GM21825 (cell line): ENCODE measurements around the gene MAP3K2.
A peak's percentile ranks its signal among the peaks of the same experiment; 100 is the strongest.
"Not testable (repeated sequence)": the region's sequence is repeated elsewhere in the genome, so short reads cannot be mapped to it uniquely, and the experiment has no call there.

Experiments used
- ATAC-seq: cut with Tn5 transposase; IDR thresholded peaks from one replicate; pipeline ENCODE4 v1.9.1; 2021; ENCODE audit warnings: mild to moderate bottlenecking, moderate library complexity; ENCODE audit not compliant: unreplicated experiment

MAP3K2 gene

DNA sequence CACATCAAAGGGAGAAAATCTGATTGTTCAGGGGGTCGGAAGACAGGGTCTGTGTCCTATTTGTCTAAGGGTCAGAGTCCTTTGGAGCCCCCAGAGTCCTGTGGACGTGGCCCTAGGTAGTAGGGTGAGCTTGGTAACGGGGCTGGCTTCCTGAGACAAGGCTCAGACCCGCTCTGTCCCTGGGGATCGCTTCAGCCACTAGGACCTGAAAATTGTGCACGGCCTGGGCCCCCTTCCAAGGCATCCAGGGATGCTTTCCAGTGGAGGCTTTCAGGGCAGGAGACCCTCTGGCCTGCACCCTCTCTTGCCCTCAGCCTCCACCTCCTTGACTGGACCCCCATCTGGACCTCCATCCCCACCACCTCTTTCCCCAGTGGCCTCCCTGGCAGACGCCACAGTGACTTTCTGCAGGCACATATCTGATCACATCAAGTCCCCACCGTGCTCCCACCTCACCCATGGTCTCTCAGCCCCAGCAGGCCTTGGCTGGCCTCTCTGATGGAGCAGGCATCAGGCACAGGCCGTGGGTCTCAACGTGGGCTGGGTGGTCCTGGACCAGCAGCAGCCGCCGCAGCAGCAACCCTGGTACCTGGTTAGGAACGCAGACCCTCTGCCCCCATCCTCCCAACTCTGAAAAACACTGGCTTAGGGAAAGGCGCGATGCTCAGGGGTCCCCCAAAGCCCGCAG lies 34.2 kb upstream of the MAP3K2 start:
- ATAC-seq, result no peak

GRCh38 chr2:127421116-127421800 lies 33.5 kb upstream of the MAP3K2 start:
- ATAC-seq, result no peak

DNA sequence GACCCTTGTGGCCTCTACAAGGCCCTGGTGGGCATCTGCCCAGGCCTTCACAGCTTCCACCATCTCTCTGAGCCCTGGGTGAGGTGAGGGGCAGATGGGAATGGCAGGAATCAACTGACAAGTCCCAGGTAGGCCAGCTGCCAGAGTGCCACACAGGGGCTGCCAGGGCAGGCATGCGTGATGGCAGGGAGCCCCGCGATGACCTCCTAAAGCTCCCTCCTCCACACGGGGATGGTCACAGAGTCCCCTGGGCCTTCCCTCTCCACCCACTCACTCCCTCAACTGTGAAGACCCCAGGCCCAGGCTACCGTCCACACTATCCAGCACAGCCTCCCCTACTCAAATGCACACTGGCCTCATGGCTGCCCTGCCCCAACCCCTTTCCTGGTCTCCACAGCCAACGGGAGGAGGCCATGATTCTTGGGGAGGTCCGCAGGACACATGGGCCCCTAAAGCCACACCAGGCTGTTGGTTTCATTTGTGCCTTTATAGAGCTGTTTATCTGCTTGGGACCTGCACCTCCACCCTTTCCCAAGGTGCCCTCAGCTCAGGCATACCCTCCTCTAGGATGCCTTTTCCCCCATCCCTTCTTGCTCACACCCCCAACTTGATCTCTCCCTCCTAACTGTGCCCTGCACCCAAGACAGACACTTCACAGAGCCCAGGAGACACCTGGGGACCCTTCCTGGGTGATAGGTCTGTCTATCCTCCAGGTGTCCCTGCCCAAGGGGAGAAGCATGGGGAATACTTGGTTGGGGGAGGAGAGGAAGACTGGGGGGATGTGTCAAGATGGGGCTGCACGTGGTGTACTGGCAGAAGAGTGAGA lies 32.5 kb upstream of the MAP3K2 start:
- no peak for ATAC-seq

DNA sequence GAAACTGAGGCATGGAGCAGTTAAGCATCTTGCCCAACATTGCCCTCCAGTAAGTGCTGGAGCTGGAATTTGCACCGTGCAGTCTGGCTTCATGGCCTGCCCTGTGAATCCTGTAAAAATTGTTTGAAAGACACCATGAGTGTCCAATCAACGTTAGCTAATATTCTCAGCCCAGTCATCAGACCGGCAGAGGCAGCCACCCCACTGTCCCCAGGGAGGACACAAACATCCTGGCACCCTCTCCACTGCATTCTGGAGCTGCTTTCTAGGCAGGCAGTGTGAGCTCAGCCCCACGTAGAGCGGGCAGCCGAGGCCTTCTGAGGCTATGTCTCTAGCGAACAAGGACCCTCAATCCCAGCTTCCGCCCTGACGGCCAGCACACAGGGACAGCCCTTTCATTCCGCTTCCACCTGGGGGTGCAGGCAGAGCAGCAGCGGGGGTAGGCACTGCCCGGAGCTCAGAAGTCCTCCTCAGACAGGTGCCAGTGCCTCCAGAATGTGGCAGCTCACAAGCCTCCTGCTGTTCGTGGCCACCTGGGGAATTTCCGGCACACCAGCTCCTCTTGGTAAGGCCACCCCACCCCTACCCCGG lies 31.8 kb upstream of the MAP3K2 start:
- ATAC-seq, result no peak

GRCh38 chr2:127419112-127419430 lies 31.3 kb upstream of the MAP3K2 start:
- ATAC-seq, result no peak

GRCh38 chr2:127418300-127419111 lies 30.7 kb upstream of the MAP3K2 start, which contains the start of gene PROC:
Gene PROC, plus strand, starts transcription at chr2:127418427. Its CDS starts 1,516 bp downstream, at chr2:127419943.
- ATAC-seq, result no peak

- no peak for ATAC-seq
These were observed 29.6 kb upstream of the MAP3K2 start for GRCh38 chr2:127417406-127417805.

GRCh38 chr2:127416506-127417001 lies 28.8 kb upstream of the MAP3K2 start:
- peak; percentile 8 for ATAC-seq

DNA sequence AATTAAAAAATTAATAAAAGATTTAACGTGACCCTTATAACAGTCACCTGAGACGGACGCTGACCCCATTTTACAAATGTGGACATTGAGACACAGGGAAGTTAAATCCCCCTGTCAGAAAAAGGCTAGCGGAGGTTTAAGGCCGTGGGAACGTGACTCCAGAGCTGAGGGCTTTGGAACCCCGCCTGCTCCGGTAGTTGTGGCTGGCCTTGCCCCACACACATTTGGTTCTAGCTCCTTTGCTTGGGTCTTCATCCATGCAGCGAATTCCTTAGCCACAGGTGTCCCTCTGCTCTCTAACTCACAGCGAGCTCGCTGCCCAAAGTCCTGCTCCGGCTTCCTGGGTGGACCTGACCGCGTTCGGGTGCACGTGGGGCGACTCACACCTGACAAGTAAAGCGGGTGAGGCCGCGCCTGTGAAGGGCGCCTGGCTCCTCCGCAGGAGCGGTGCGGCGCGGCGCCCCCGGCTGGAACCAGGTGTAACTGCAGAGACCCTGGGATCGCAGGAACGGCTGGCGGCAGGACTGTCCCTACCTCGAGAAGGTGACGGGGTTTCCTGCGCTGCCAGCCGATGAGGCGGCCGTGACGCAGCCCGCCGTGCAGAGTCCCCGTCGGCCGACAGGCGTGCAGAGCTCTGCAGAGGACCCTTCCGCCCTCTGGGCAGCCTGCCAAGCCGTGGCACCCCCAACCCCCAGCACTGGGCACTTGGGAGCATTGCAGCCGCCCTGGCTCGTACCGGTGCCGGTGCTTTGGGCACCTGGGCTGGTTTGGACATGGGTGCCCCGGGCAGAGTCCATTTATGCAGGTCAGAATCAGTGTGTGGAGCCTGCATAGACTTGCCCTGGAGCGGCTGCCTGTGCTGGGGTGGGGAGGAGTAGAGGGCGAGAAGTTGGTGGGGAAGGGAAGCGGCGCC lies 28.1 kb upstream of the MAP3K2 start:
- ATAC-seq, result peak; percentile 81

DNA sequence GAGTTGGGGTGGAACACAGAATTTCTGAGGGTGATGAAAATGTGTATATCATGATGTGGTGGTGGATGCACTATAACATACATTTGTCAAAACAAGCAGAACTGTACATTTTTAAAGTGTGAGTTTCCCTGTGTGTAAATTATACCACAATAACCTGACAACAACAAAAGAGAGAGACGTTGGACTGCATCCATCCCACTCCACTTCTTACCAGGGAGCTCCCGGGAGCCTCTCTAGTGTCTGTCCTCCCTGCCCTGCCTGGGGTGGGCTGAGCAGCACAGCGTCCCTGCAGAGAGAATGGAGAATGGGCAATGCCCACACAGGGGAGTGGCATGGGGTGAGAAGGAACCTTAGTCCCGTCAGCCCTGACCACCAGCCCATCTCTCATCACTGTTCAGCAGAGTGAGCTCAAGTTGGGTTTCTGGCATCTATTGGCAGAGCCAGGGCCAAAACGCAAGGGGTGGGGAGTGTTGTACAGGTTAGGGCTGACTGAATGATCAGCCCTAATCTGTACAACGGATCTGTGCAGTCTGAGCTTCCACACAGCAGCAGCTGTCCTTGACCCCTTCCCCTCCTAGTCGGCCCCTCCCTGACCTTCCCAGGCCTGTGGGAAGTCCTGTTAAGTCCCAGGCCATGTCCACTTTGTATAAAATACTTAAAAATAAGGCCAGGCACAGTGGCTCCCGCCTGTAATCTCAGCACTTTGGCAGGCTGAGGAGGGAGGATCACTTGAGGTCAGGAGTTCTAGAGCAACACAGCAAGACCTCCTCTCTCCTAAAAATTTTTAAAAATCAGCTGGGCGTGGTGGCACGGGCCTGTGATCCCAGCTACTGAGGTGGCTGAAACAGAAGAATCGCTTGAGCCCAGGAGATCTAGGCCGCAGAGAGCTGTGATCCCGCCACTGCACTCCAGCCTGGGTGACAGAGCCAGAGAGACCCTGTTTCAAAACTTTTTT lies 27.1 kb upstream of the MAP3K2 start:
- ATAC-seq, result no peak

GRCh38 chr2:127413782-127414637 lies 26.2 kb upstream of the MAP3K2 start:
- no peak for ATAC-seq

DNA sequence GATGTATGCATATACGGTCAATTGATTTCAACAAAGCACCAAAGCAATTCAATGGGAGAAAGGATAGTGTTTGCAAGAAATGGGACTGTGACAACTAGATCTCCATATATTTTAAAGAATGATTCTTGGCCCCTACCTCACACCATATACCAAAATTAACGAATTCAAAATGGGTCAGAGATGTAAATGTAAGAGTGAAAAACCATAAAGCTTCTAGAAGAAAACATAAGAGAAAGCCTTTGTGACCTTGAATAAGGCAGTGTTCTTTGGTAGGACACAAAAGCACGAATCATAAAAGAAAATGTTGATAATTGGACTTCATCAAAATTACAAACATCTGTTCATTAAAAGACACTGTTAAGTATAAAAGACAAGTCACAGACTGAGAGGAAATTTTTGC lies 25.4 kb upstream of the MAP3K2 start:
- ATAC-seq, result no peak

DNA sequence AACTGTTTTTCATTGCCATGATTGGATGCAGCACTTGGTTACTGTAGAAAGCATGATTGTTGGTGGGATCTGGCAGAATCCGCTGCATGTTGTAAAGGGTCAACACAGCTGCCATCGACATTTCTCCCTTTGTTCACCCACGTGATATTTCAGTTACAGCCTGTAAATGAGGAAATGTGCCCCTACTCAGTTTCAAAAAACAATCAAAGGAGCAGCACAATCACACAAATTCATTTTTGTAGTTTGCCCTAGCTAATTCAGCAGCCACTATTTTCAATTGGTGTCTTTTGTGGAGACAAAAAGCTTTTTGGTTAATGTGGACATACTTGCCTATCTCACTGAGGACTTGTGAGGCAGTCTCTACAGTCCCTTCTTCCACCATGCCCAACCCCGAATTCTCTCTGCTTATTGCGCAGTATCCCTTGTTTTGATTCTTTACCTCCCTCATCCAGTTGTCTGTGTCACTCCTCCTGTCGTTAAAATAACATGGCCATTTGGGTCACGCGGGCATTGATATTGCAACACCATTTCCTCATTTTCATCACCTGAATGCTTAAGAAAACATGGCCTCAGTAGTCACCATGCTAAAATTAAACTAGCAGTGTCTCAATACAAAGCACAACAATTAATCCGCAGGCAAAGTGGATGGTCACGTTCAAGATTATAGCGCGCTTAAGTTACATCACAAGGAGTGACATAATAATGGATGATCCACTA lies 24.0 kb upstream of the MAP3K2 start:
- no peak for ATAC-seq

DNA sequence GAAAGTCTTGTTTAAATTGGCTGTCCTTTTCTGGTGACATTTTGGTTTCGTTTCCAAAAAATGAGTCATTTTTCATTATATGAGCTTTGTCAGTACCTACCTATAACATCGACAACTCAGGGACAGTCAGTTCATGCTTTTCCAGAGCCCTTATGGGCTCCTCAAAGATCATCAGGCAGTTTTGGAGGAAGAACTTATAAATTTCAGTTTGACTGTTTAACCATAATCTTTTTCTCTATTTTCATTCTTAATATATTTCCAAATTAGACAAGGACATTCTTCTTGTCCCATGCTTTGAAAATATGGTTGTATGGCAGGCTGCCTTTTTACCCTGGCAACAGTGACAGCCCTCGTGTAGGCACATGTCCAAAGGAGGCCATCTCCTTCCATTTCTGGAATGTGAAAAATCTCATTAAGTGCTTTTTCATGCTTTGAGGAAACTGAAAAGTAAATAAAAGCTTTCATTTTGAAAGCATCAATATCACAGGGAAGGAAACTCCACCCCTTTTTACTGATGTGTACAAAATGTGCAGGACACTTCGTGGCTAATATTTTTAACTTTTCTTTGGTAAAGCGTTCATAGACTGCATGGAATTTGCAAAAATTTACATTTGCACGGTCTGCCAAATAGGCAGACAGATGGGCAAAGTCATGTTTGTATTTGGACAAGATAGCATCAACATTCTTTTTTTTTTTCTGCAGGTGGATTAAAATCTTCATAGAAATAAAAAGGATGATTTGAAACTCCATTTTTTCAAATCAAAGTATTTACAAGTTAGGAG lies 23.3 kb upstream of the MAP3K2 start:
- peak; percentile 49 for ATAC-seq

- not testable (repeated sequence) for ATAC-seq
These were observed 21.9 kb upstream of the MAP3K2 start for GRCh38 chr2:127409716-127410115.

GRCh38 chr2:127408807-127409099 lies 21.0 kb upstream of the MAP3K2 start:
- no peak for ATAC-seq
